ENCODE measurements around the gene MRPS26.
"Not testable (repeated sequence)": the region's sequence is repeated elsewhere in the genome, so short reads cannot be mapped to it uniquely, and the experiment has no call there.

Gene MRPS26

GRCh38 chr20:3045816-3046676, at the start of gene MRPS26:
MRPS26 (plus strand) TSS chr20:3046052; CDS start chr20:3046069, 17 bp downstream.
- peak within 1 kb of the TSS; percentile 78 to 88 for H3K4me3 ChIP-seq (ENCODE audit: low read length in 2 of 2)
- H3K36me3 ChIP-seq (ENCODE audit: control insufficient read depth in 2 of 2, insufficient read depth in 2 of 2, low read length in 2 of 2), result peaks cover 14 to 23% of the 10 kb centered on the region in 2 donors
- H3K27me3 ChIP-seq (ENCODE audit: control insufficient read depth in 1 of 2, insufficient read depth in 2 of 2, low read length in 2 of 2), result no peaks in the 10 kb centered on the region
- peak within 1 kb of the TSS; percentile 68 to 75 for H3K9ac ChIP-seq (ENCODE audit: low read length in 2 of 2)
- H3K27ac ChIP-seq (ENCODE audit: low read length), result peak within 1 kb of the TSS; percentile 81
- H3K9me3 ChIP-seq (ENCODE audit: control insufficient read depth in 2 of 2, low read length in 2 of 2), result no peaks in the 10 kb centered on the region
- H3K4me1 ChIP-seq (ENCODE audit: control insufficient read depth, insufficient read depth, low read length), result peaks cover 44% of the 10 kb centered on the region

DNA sequence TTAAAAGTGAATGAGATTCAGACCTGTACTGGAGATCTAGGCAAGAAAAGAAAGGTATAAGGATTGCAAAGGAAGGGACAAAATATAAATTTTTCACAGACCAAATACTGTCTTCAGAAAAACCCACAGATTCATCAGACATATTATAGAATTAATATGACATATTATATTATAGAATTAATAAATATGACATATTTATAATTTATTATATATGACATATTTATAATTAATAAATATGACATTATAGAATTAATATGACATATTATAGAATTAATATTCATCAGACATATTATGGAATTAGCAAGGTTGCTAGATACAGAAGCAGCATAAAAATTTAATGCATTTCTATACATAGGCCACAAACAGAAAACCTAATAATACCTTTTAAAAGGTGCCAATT, 47.1 kb upstream of the MRPS26 start:
- Histone ChIP-seq H3K36me3 (ENCODE audit: control insufficient read depth in 2 of 2, insufficient read depth in 2 of 2, low read length in 2 of 2) (peaks cover 13 to 18% of the 10 kb centered on the region in 2 donors), H3K9me3 (ENCODE audit: control insufficient read depth in 2 of 2, low read length in 2 of 2) (no peaks in the 10 kb centered on the region), H3K4me1 (ENCODE audit: control insufficient read depth, insufficient read depth, low read length) (no peaks in the 10 kb centered on the region), H3K9ac (ENCODE audit: low read length in 2 of 2) (no peak overlapping the region), H3K4me3 (ENCODE audit: low read length in 2 of 2) (no peak overlapping the region), H3K27ac (ENCODE audit: low read length) (no peak overlapping the region), H3K27me3 (ENCODE audit: control insufficient read depth in 1 of 2, insufficient read depth in 2 of 2, low read length in 2 of 2) (no peaks in the 10 kb centered on the region)

DNA sequence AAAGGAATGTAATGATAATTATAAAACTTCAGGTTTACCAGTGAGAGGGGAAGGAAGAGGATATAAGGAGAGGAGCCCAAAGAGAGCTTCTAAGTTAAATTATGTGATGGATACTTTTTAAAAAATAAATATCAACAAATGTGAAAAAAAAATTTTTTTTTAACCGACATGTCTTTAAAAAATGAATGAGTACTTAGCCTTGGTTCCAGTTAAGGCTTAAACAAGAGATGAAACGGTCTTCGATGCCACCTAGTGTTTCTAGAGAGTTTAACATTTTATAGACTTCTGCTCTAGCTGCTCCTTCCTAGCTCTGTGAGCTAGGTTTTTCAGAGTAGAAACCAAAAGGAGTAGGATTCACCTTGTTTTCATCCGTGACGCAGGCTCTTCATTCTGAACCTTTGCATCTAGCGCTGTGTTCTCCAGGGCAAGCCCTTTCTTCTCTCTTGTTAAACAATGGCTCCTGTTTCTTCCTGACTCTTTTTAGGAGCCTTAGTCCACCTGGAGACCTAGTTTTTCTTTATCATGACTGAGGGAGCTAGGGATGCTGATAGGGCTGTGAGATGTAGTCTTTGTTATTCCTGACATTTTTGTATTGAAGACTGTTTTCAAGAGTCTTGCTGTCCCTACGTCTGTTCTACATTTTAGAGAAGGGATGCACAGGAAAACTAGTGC, 44.9 kb upstream of the MRPS26 start:
- no peak overlapping the region for H3K9ac ChIP-seq (ENCODE audit: low read length in 2 of 2)
- H3K36me3 ChIP-seq (ENCODE audit: control insufficient read depth in 2 of 2, insufficient read depth in 2 of 2, low read length in 2 of 2), result peaks cover 6 to 10% of the 10 kb centered on the region in 2 donors
- H3K27ac ChIP-seq (ENCODE audit: low read length), result no peak overlapping the region

GRCh38 chr20:3003416-3003815, 42.4 kb upstream of the MRPS26 start:
- Histone ChIP-seq H3K36me3 (ENCODE audit: control insufficient read depth in 2 of 2, insufficient read depth in 2 of 2, low read length in 2 of 2) (peaks cover 17 to 23% of the 10 kb centered on the region in 2 donors), H3K27ac (ENCODE audit: low read length) (no peak overlapping the region), H3K27me3 (ENCODE audit: control insufficient read depth in 1 of 2, insufficient read depth in 2 of 2, low read length in 2 of 2) (no peaks in the 10 kb centered on the region), H3K4me1 (ENCODE audit: control insufficient read depth, insufficient read depth, low read length) (no peaks in the 10 kb centered on the region), H3K4me3 (ENCODE audit: low read length in 2 of 2) (no peak overlapping the region), H3K9ac (ENCODE audit: low read length in 2 of 2) (no peak overlapping the region), H3K9me3 (ENCODE audit: control insufficient read depth in 2 of 2, low read length in 2 of 2) (no peaks in the 10 kb centered on the region)

More for the DNA sequence above, 44.9 kb upstream of the MRPS26 start:
- Histone ChIP-seq H3K4me3 (ENCODE audit: low read length in 2 of 2) (no peak overlapping the region), H3K27me3 (ENCODE audit: control insufficient read depth in 1 of 2, insufficient read depth in 2 of 2, low read length in 2 of 2) (no peaks in the 10 kb centered on the region), H3K9me3 (ENCODE audit: control insufficient read depth in 2 of 2, low read length in 2 of 2) (no peaks in the 10 kb centered on the region), H3K4me1 (ENCODE audit: control insufficient read depth, insufficient read depth, low read length) (no peaks in the 10 kb centered on the region)

- Histone ChIP-seq H3K4me1 (ENCODE audit: control insufficient read depth, insufficient read depth, low read length) (no peaks in the 10 kb centered on the region), H3K9ac (ENCODE audit: low read length in 2 of 2) (no peak overlapping the region), H3K27ac (ENCODE audit: low read length) (no peak overlapping the region), H3K9me3 (ENCODE audit: control insufficient read depth in 2 of 2, low read length in 2 of 2) (no peaks in the 10 kb centered on the region), H3K4me3 (ENCODE audit: low read length in 2 of 2) (no peak overlapping the region), H3K36me3 (ENCODE audit: control insufficient read depth in 2 of 2, insufficient read depth in 2 of 2, low read length in 2 of 2) (peaks cover 15 to 28% of the 10 kb centered on the region in 2 donors), H3K27me3 (ENCODE audit: control insufficient read depth in 1 of 2, insufficient read depth in 2 of 2, low read length in 2 of 2) (no peaks in the 10 kb centered on the region)
Observed at GRCh38 chr20:3010985-3011723, 34.7 kb upstream of the MRPS26 start.

DNA sequence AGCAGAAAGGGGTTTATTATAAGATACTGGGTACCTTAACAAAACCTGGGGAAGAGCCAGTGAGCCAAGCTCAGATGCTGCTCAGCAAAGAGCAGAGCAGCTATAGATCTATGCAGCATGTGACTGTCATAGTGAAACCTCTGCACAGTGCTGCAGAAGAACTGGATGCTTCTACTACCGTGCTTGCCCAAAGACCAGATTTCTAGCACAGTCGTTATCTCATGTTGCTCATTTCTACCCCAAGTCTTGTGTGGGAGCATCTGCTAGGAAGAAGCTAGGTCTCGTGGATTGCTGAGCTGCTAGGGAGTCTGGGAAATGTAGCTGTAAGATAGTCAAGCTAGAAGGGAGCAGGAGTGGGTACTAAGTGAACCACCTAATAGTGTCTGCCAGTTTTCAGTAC, 34.1 kb upstream of the MRPS26 start:
- H3K4me3 ChIP-seq (ENCODE audit: low read length in 2 of 2), result no peak overlapping the region
- no peaks in the 10 kb centered on the region for H3K27me3 ChIP-seq (ENCODE audit: control insufficient read depth in 1 of 2, insufficient read depth in 2 of 2, low read length in 2 of 2)
- H3K27ac ChIP-seq (ENCODE audit: low read length), result no peak overlapping the region
- H3K4me1 ChIP-seq (ENCODE audit: control insufficient read depth, insufficient read depth, low read length), result no peaks in the 10 kb centered on the region
- no peak overlapping the region for H3K9ac ChIP-seq (ENCODE audit: low read length in 2 of 2)
- H3K36me3 ChIP-seq (ENCODE audit: control insufficient read depth in 2 of 2, insufficient read depth in 2 of 2, low read length in 2 of 2), result peaks cover 15 to 22% of the 10 kb centered on the region in 2 donors
- no peaks in the 10 kb centered on the region for H3K9me3 ChIP-seq (ENCODE audit: control insufficient read depth in 2 of 2, low read length in 2 of 2)

- no peaks in the 10 kb centered on the region for H3K4me1 ChIP-seq (ENCODE audit: control insufficient read depth, insufficient read depth, low read length)
Observed at GRCh38 chr20:3013771-3014170, 32.1 kb upstream of the MRPS26 start.

GRCh38 chr20:3014179-3014578, 31.7 kb upstream of the MRPS26 start:
- Histone ChIP-seq H3K4me3 (ENCODE audit: low read length in 2 of 2) (no peak overlapping the region), H3K4me1 (ENCODE audit: control insufficient read depth, insufficient read depth, low read length) (no peaks in the 10 kb centered on the region), H3K27me3 (ENCODE audit: control insufficient read depth in 1 of 2, insufficient read depth in 2 of 2, low read length in 2 of 2) (no peaks in the 10 kb centered on the region), H3K9ac (ENCODE audit: low read length in 2 of 2) (no peak overlapping the region), H3K9me3 (ENCODE audit: control insufficient read depth in 2 of 2, low read length in 2 of 2) (no peaks in the 10 kb centered on the region), H3K27ac (ENCODE audit: low read length) (no peak overlapping the region), H3K36me3 (ENCODE audit: control insufficient read depth in 2 of 2, insufficient read depth in 2 of 2, low read length in 2 of 2) (peaks cover 12 to 20% of the 10 kb centered on the region in 2 donors)

More at GRCh38 chr20:3013771-3014170, 32.1 kb upstream of the MRPS26 start:
- Histone ChIP-seq H3K27ac (ENCODE audit: low read length) (no peak overlapping the region), H3K9me3 (ENCODE audit: control insufficient read depth in 2 of 2, low read length in 2 of 2) (no peaks in the 10 kb centered on the region), H3K27me3 (ENCODE audit: control insufficient read depth in 1 of 2, insufficient read depth in 2 of 2, low read length in 2 of 2) (no peaks in the 10 kb centered on the region), H3K9ac (ENCODE audit: low read length in 2 of 2) (no peak overlapping the region), H3K36me3 (ENCODE audit: control insufficient read depth in 2 of 2, insufficient read depth in 2 of 2, low read length in 2 of 2) (peaks cover 12 to 20% of the 10 kb centered on the region in 2 donors), H3K4me3 (ENCODE audit: low read length in 2 of 2) (no peak overlapping the region)

- no peak overlapping the region for H3K9ac ChIP-seq (ENCODE audit: low read length in 2 of 2)
- H3K9me3 ChIP-seq (ENCODE audit: control insufficient read depth in 2 of 2, low read length in 2 of 2), result no peaks in the 10 kb centered on the region
- no peak overlapping the region for H3K27ac ChIP-seq (ENCODE audit: low read length)
- no peak overlapping the region for H3K4me3 ChIP-seq (ENCODE audit: low read length in 2 of 2)
- H3K27me3 ChIP-seq (ENCODE audit: control insufficient read depth in 1 of 2, insufficient read depth in 2 of 2, low read length in 2 of 2), result no peaks in the 10 kb centered on the region
- no peaks in the 10 kb centered on the region for H3K4me1 ChIP-seq (ENCODE audit: control insufficient read depth, insufficient read depth, low read length)
- peaks cover 11 to 20% of the 10 kb centered on the region in 2 donors for H3K36me3 ChIP-seq (ENCODE audit: control insufficient read depth in 2 of 2, insufficient read depth in 2 of 2, low read length in 2 of 2)
Observed at GRCh38 chr20:3014662-3015061, 31.2 kb upstream of the MRPS26 start.

DNA sequence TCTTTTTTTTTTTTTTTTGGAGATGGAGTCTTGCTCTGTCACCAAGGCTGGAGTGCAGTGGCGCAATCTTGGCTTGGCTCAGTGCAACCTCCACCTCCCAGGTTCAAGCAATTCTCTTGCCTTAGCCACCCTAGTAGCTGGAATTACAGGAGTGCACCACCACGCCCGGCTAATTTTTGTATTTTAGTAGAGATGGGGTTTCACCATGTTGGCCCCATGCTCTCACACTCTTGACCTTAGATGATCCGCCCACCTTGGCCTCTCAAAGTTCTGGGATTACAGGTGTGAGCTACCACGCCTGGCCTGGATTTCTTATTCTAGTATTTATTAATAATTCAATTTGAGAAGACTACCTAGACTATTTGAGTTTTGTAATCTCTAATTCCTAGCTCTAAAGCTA, 30.6 kb upstream of the MRPS26 start:
- not testable (repeated sequence) for H3K27ac ChIP-seq (ENCODE audit: low read length); H3K4me1 ChIP-seq (ENCODE audit: control insufficient read depth, insufficient read depth, low read length); H3K9ac ChIP-seq (ENCODE audit: low read length in 2 of 2); H3K27me3 ChIP-seq (ENCODE audit: control insufficient read depth in 1 of 2, insufficient read depth in 2 of 2, low read length in 2 of 2); H3K4me3 ChIP-seq (ENCODE audit: low read length in 2 of 2); H3K9me3 ChIP-seq (ENCODE audit: control insufficient read depth in 2 of 2, low read length in 2 of 2)
- peaks cover 8 to 17% of the 10 kb centered on the region in 2 donors for H3K36me3 ChIP-seq (ENCODE audit: control insufficient read depth in 2 of 2, insufficient read depth in 2 of 2, low read length in 2 of 2)

All from stomach smooth muscle (tissue), 2 donors.